K562 (cell line): ENCODE data around the gene MYLK4. TPM values are rescaled to one million over a fixed set of nuclear protein-coding genes. Genes with fewer than 3 reads are reported as not detected.
A peak's percentile ranks its signal among the peaks of the same experiment; 100 is the strongest.

ENCODE experiments used
- ATAC-seq: fragments of 200-7000 bp; cut with Tn5 transposase; 3 replicates; pipeline ENCODE4 v1.9.1; 2020; ENCODE audit warnings: moderate library complexity
- BruUV-seq: library from RNA; stranded (reverse); fragments of 400-500 nt; replicated peaks from 2 replicates; lab custom pipeline; 2021; lab: Mats Ljungman, UMichigan
- CTCF ChIA-PET: fragments of 300-600 bp; formaldehyde crosslinking; extraction: SDS; loops from one replicate; lab custom pipeline; 2021; ENCODE audit warnings: low intra/inter-chr PET ratio; lab: Yijun Ruan, JAX
- POLR2A ChIA-PET: fragments of 300-600, 350-650 bp; sonication (Branson Sonifier 250); formaldehyde crosslinking; extraction: SDS; loops from one replicate; lab custom pipeline; 2021; ENCODE audit warnings: antibody characterized with exemption, inconsistent platforms; lab: Yijun Ruan, JAX
- DNase-seq, 4 experiments: peaks; one replicate each; pipeline versions ENCODE4 v3.0.0 to v3.0.0-alpha.2; 2011 to 2018; ENCODE audit warnings: low spot score in 3 of 4, mixed read lengths in 3 of 4; ENCODE audit errors: extremely low read depth in 1 of 4
- FAIRE-seq: peaks from 2 replicates; lab custom pipeline; 2011; peaks lifted over from hg19 to GRCh38; lab: Jason Lieb, UNC
- H2AFZ ChIP-seq: 2 replicates; pipeline ENCODE4 v1.6.0; 2011; ENCODE audit warnings: low read depth, low read length, control low read depth, inconsistent platforms
- H3K27ac ChIP-seq: fragments of 200-600 bp; 3 replicates; pipeline ENCODE4 v1.8.0; 2011; ENCODE audit warnings: low read depth, mild to moderate bottlenecking, control low read depth, inconsistent platforms, low read length, moderate library complexity, mixed read lengths; ENCODE audit errors: extremely low read depth
- H3K27me3 ChIP-seq, 2 experiments: fragments of 300-600 bp in 1 of 2; 2 replicates in 1 of 2; 3 replicates in 1 of 2; pipeline versions ENCODE4 v1.6.0 to v1.8.0; 2011; ENCODE audit warnings: inconsistent platforms in 2 of 2, low read length in 2 of 2, mild to moderate bottlenecking in 1 of 2, mixed read lengths in 1 of 2, moderate library complexity in 1 of 2; ENCODE audit not compliant: control insufficient read depth in 2 of 2, insufficient read depth in 2 of 2
- H3K36me3 ChIP-seq: fragments of 300-600 bp; 3 replicates; pipeline ENCODE4 v1.8.0; 2011; ENCODE audit warnings: mild to moderate bottlenecking, low read length, inconsistent platforms; ENCODE audit not compliant: control insufficient read depth, insufficient read depth
- H3K4me1 ChIP-seq, 2 experiments: fragments of 200-600 bp in 1 of 2; replicated peaks in 1 of 2; 2 replicates in 1 of 2; 3 replicates in 1 of 2; pipeline versions ENCODE4 v1.5.1 to v1.8.0; 2011; ENCODE audit warnings: inconsistent platforms in 2 of 2, low read length in 2 of 2, mild to moderate bottlenecking in 1 of 2, mixed read lengths in 1 of 2, moderate library complexity in 1 of 2; ENCODE audit not compliant: control insufficient read depth in 2 of 2, insufficient read depth in 2 of 2
- H3K4me2 ChIP-seq: 2 replicates; pipeline ENCODE4 v1.6.1; 2011; ENCODE audit warnings: low read length, control low read depth, inconsistent platforms, mixed read lengths; ENCODE audit not compliant: insufficient read depth
- H3K4me3 ChIP-seq: fragments of 200-600 bp; sonication (generic), shearing (Covaris generic); 2 replicates; pipeline ENCODE4 v1.5.1; 2016; ENCODE audit warnings: control low read depth, inconsistent platforms
- H3K79me2 ChIP-seq: fragments of 200-600 bp; 3 replicates; pipeline ENCODE4 v1.8.0; 2011; ENCODE audit warnings: low read length, inconsistent platforms; ENCODE audit not compliant: control insufficient read depth, insufficient read depth
- H3K9ac ChIP-seq, 2 experiments: 2 replicates each; pipeline versions ENCODE4 v1.6.0 to v1.6.1; 2011; ENCODE audit warnings: low read depth in 2 of 2, low read length in 2 of 2, control low read depth in 1 of 2, inconsistent platforms in 1 of 2, mild to moderate bottlenecking in 1 of 2, mixed read lengths in 1 of 2; ENCODE audit not compliant: insufficient read depth in 1 of 2
- H3K9me1 ChIP-seq: one replicate; pipeline ENCODE4 v1.6.0; 2011; ENCODE audit warnings: inconsistent platforms, mild to moderate bottlenecking, low read length, moderate library complexity; ENCODE audit not compliant: control insufficient read depth, insufficient read depth
- H3K9me3 ChIP-seq: replicated peaks from 2 replicates; pipeline ENCODE4 v1.5.1; 2011; ENCODE audit warnings: low read depth, low read length, inconsistent platforms; ENCODE audit not compliant: control insufficient read depth, insufficient read depth
- H4K20me1 ChIP-seq: replicated peaks from 2 replicates; pipeline ENCODE4 v1.6.1; 2011; ENCODE audit warnings: low read length, inconsistent platforms, mixed read lengths; ENCODE audit not compliant: control insufficient read depth, insufficient read depth
- CBX3 ChIP-seq, 2 experiments: IDR thresholded peaks; 1 replicate in 1 of 2; 2 replicates in 1 of 2; pipeline ENCODE4 v1.6.1; 2012; ENCODE audit warnings: inconsistent platforms in 2 of 2, low read length in 2 of 2, borderline replicate concordance in 1 of 2, control low read depth in 1 of 2
- CBX5 ChIP-seq: IDR thresholded peaks from 2 replicates; pipeline ENCODE4 v1.6.1; 2014; ENCODE audit warnings: low read depth, borderline replicate concordance
- JUNB ChIP-seq: fragments of 450-650 bp; formaldehyde crosslinking; conservative IDR thresholded peaks from 2 replicates; pipeline ENCODE4 v1.4.0; 2020; ENCODE audit warnings: mild to moderate bottlenecking
- SAFB2 ChIP-seq: fragments of 200-400 bp; formaldehyde crosslinking; IDR thresholded peaks from 2 replicates; pipeline ENCODE4 v1.6.1; 2018; ENCODE audit warnings: borderline replicate concordance, low read length, low read depth, moderate library complexity; ENCODE audit not compliant: severe bottlenecking
- TRIM24 ChIP-seq, 2 experiments: fragments of 450-650 bp; IDR thresholded peaks; 2 replicates each; pipeline ENCODE4 v1.6.1; 2016
- TRIM28 ChIP-seq: fragments of 450-650 bp; IDR thresholded peaks from 2 replicates; pipeline ENCODE4 v1.6.1; 2017
- ZNF124 ChIP-seq: sonication (generic); formaldehyde crosslinking; IDR thresholded peaks from 2 replicates; pipeline ENCODE4 v1.8.1; 2022; ENCODE audit warnings: missing genetic modification reagents
- in situ Hi-C: fragments of 300-500 bp; cut with MboI; formaldehyde crosslinking; loops from 4 replicates; pipeline ENCODE4 v1.15.0; 2018; ENCODE audit warnings: inconsistent platforms, mixed read lengths
- intact Hi-C: fragments of 100-400 bp; cut with micrococcal nuclease; formaldehyde crosslinking; loops from 2 replicates; pipeline ENCODE4 v1.14.2; 2022
- polyA plus RNA-seq, 8 experiments: library from polyadenylated mRNA; depleted of rRNA in 4 of 8; stranded (reverse) in 5 of 8; unstranded in 3 of 8; fragments of >200 nt; fragmentation: Nextera tagmentation in 2 of 8; fragmentation: Illumina TruSeq in 1 of 8; extraction: Ambion mirVana in 2 of 8; extraction: Trizol in 1 of 8; gene quantifications; 2 replicates each; pipeline versions ENCODE4 v1.2.1 to v1.2.3, GENCODE V29; 2011 to 2014; ENCODE audit warnings: inconsistent platforms in 1 of 8, missing spikeins in 1 of 8
- total RNA-seq, 7 experiments: library from RNA; depleted of rRNA in 6 of 7; stranded (reverse); fragments of >200 nt in 6 of 7; fragmentation: Illumina TruSeq in 2 of 7; extraction: Trizol in 2 of 7; gene quantifications; 2 replicates each; pipeline versions ENCODE4 v1.2.1 to v1.2.3, GENCODE V29; 2011 to 2021; ENCODE audit warnings: low replicate concordance in 1 of 7
- TF ChIP-seq, protein P1 (sequence below): fragments of 450-650 bp; IDR thresholded peaks from 2 replicates; pipeline ENCODE4 v1.6.1; 2018; ENCODE audit warnings: mild to moderate bottlenecking, low read depth; ENCODE audit not compliant: partially characterized antibody

The MYLK4 gene
- total and polyA plus RNA-seq, 9 of the 15 experiments (the other 6 are each of a cell fraction or from before 2014, with no cell fraction given): 0.01 to 0.15 (median 0.06) TPM

DNA sequence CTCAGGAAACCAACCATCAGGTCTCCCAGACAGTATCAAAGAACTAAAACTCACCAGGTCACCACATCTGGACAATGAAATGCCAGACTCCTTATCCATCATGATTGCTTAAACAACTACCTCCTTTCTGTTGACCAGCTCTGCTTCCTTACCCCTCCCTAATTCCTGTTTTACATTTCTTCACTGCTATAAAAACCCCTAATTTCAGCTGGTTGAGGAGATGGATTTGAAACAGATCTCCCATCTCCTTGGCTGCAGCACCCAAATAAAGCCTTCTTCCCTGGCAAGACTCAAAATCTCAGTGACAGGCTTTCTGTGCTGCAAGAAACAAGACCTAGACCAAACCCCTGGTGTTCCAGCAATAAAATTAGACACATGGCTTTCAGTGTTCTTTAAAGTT is 40.3 kb downstream of the MYLK4 start:
- H3K9me1 ChIP-seq: no peaks in the 10 kb centered on the region
- no peak overlapping the region for H3K27ac ChIP-seq
- ChIA-PET POLR2A (interaction anchor here (0.7 to 0.9 kb wide), 2 partner anchors 9 to 23 kb away, joined by 3 read pairs; no protein-coding TSS in a partner anchor), CTCF (no interaction called here)
- FAIRE-seq: no peak
- no TSS peak for BruUV-seq
- H3K9me3 ChIP-seq: peaks cover 14% of the 10 kb centered on the region
- DNase-seq: no peak
- H3K79me2 ChIP-seq: no peaks in the 10 kb centered on the region
- H2AFZ ChIP-seq: no peak overlapping the region
- no peaks in the 10 kb centered on the region for H4K20me1 ChIP-seq
- H3K36me3 ChIP-seq: no peaks in the 10 kb centered on the region
- no peak for ATAC-seq
- TF ChIP-seq TRIM28 (peak; percentile 91), JUNB (CRISPR knock-in tag) (no peak), SAFB2 (no peak), TRIM24 (IDR thresholded peaks at IDR 0.05) (0 out of 4 replicates have a peak, but pooled peaks of 1 of the 2 experiments have one; percentile 27), CBX3 (IDR thresholded peaks at IDR 0.05; ENCODE audit: borderline replicate concordance in 1 of 2, low read length in 2 of 2) (peak in 1 of 2 experiments; percentile 82; a peak in 1 of 3 replicates), ZNF124 (CRISPR knock-in tag) (peak; percentile 99), CBX5 (peak; percentile 85)
- TF ChIP-seq, protein P1, sequence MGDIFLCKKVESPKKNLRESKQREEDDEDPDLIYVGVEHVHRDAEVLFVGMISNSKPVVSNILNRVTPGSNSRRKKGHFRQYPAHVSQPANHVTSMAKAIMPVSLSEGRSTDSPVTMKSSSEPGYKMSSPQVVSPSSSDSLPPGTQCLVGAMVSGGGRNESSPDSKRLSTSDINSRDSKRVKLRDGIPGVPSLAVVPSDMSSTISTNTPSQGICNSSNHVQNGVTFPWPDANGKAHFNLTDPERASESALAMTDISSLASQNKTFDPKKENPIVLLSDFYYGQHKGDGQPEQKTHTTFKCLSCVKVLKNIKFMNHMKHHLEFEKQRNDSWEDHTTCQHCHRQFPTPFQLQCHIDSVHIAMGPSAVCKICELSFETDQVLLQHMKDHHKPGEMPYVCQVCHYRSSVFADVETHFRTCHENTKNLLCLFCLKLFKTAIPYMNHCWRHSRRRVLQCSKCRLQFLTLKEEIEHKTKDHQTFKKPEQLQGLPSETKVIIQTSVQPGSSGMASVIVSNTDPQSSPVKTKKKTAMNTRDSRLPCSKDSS: peak; percentile 66
- H3K4me3 ChIP-seq: no peak overlapping the region
- peaks cover 0 to 6% of the 10 kb centered on the region in 2 experiments; a peak in 1 of 5 replicates for H3K4me1 ChIP-seq
- H3K27me3 ChIP-seq: peaks cover 5% of the 10 kb centered on the region in 2 experiments; a peak in 3 of 5 replicates
- intact Hi-C loops: no loop called here
- H3K4me2 ChIP-seq: no peak overlapping the region
- H3K9ac ChIP-seq: no peak overlapping the region
- in situ Hi-C loops: no loop called here
